ENCODE data around the gene FAM162B.

GRCh38 chr6:116793224-116793623 lies 27.7 kb upstream of the FAM162B start:
- TF ChIP-seq EZH2 (IDR thresholded peaks at IDR 0.05; ENCODE audit: borderline replicate concordance, low read depth, low read length, severe bottlenecking) (no peak), CTCF (IDR thresholded peaks at IDR 0.05; ENCODE audit: borderline replicate concordance, extremely low read depth, low read length, poor library complexity, severe bottlenecking) (no peak)
